Progenitor cell of endocrine pancreas (in vitro differentiated cells): ENCODE data around the gene C11orf98. TPM values are rescaled to one million over a fixed set of nuclear protein-coding genes. Genes with fewer than 3 reads are reported as not detected.

Experiments
- DNase-seq: peaks from one replicate; pipeline ENCODE4 v3.0.0; 2021; ENCODE audit warnings: low spot score; ENCODE audit not compliant: unreplicated experiment
- H3K27ac Mint-ChIP-seq: 2 replicates; pipeline ENCODE4 v1.8.0; 2021; ENCODE audit warnings: mild to moderate bottlenecking, moderate library complexity, mixed read lengths
- H3K27me3 Mint-ChIP-seq: 2 replicates; pipeline ENCODE4 v1.8.0; 2021; ENCODE audit warnings: mixed read lengths
- H3K36me3 Mint-ChIP-seq: 2 replicates; pipeline ENCODE4 v1.8.0; 2022; ENCODE audit warnings: mixed read lengths; ENCODE audit not compliant: insufficient read depth
- H3K4me1 Mint-ChIP-seq: 2 replicates; pipeline ENCODE4 v1.8.0; 2021; ENCODE audit warnings: low read depth, mixed read lengths
- H3K4me3 Mint-ChIP-seq: 2 replicates; pipeline ENCODE4 v1.8.0; 2021; ENCODE audit warnings: low read depth, mild to moderate bottlenecking, moderate library complexity, mixed read lengths
- H3K9me3 Mint-ChIP-seq: 2 replicates; pipeline ENCODE4 v1.8.0; 2021; ENCODE audit warnings: low read depth, mixed read lengths
- CTCF ChIP-seq: fragments of 200-600 bp; sonication (generic); IDR thresholded peaks from one replicate; pipeline ENCODE4 v1.5.0; 2021; ENCODE audit warnings: antibody characterized with exemption, mild to moderate bottlenecking; ENCODE audit not compliant: unreplicated experiment
- total RNA-seq: library from RNA; stranded (reverse); gene quantifications from 2 replicates; pipeline ENCODE4 v1.2.1, GENCODE V29; 2021

Gene C11orf98
- total RNA-seq, 1 donor from 2014 or later, result 71.7 TPM

DNA sequence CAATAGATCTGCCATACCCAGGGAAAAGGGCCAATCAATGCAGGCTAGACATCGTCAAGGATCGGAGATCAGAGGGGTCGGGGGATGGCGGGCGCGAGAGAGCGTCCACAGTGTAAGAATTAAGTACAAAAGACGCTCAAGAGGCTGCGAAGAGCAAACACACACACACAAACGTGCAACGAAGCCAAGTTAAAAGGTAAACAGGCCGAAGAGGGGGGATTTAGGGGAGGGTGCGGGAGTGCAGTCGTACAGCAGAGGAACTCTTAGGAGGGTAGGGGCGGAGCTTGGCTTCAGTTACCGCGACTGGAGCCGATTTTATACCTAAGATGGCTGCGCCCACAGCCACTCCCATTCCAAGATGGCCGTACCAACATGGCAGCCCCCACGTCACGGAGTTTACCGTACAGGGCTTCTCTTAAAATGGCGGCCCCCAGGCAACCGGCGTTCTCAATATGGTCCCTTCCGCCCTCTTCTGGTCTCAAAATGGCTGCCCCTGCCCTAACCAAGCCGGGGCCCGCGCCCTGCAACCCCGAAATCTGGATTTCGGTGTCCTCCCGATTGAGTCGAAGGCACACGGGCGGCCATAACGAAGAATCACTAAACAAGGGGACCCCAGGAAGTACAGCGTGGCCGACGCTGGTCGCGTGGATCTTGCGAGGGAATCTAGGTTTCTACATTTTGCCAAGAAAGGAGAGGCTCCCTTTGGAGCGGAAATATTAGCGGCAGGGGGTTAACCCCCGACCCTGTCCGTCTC is 44.4 kb upstream of the C11orf98 start:
- peak; percentile 83 for DNase-seq
- Mint-ChIP-seq H3K36me3 (peaks cover 16% of the 10 kb centered on the region), H3K4me3 (peak overlapping the region; percentile 95), H3K27ac (peak overlapping the region; percentile 99), H3K9me3 (no peaks in the 10 kb centered on the region), H3K4me1 (peaks cover 41% of the 10 kb centered on the region), H3K27me3 (no peaks in the 10 kb centered on the region)
- TF ChIP-seq CTCF, result peak; percentile 8

DNA sequence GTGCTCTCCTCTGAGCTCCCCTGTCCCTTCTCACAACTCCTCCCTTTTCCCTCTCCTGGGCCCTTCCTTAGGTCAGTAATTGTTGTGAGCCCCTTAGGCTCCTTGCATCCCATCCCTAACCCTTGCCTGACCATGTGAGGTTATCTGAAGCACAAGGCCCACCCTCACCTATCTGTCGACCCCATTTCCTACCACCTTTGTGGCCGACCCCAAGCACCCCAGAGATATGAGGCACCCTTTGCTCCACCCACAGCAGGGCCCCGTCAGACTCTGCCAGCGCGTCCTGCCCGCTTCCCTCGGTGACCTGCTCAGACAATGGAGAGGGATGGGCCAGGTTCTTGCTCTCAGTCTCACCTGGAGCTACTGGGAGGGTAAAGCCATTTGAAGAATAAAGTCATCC is 43.8 kb upstream of the C11orf98 start:
- Mint-ChIP-seq H3K9me3 (no peaks in the 10 kb centered on the region), H3K36me3 (peaks cover 13% of the 10 kb centered on the region), H3K4me1 (peaks cover 36% of the 10 kb centered on the region), H3K27me3 (no peaks in the 10 kb centered on the region), H3K4me3 (peak overlapping the region; percentile 95), H3K27ac (peak overlapping the region; percentile 99)
- DNase-seq, result no peak
- TF ChIP-seq CTCF, result no peak

GRCh38 chr11:62708392-62708791 is 43.4 kb upstream of the C11orf98 start:
- H3K4me1 Mint-ChIP-seq, result peaks cover 34% of the 10 kb centered on the region
- peak overlapping the region; percentile 99 for H3K27ac Mint-ChIP-seq
- DNase-seq, result no peak
- no peak for TF ChIP-seq CTCF
- no peaks in the 10 kb centered on the region for H3K9me3 Mint-ChIP-seq
- H3K27me3 Mint-ChIP-seq, result no peaks in the 10 kb centered on the region
- peak overlapping the region; percentile 95 for H3K4me3 Mint-ChIP-seq
- H3K36me3 Mint-ChIP-seq, result peaks cover 10% of the 10 kb centered on the region

DNA sequence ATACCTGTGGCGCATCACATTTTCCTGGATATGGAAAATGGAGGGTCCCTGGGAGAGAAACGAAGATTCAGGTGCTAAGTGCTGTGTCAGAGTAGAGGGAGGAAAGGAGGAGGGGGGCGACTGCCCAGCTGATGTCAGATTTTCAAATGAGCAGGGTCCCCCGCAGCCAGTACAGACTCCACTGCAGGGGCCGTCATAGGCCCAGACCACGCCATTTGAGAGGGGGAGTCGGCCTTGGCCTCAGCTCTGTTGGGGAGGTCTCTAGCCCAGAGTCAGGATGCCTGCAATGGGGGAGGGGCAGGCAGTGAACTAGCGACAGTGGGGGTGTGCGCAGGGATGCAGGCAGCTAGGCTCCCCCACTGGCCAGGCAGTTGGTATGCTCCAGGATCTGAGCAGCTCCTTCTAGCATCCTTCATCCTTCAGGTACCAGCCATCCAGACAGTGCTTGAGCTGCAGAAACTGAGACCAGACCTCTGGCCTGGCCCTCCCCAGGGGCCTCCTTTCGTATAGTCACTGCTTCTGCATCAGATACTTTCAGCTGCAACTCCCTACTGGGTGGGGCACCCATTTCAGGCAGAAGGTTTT is 42.4 kb upstream of the C11orf98 start, which contains the start of the genes BSCL2 and GNG3:
Gene BSCL2, minus strand, starts transcription at position 148 of the 585 bp plus-strand sequence. CDS start 229 bp downstream, outside the sequence.
Gene GNG3, plus strand, starts transcription at position 400 of the 585 bp plus-strand sequence. CDS start 620 bp downstream, outside the sequence.
- no peaks in the 10 kb centered on the region for H3K27me3 Mint-ChIP-seq
- DNase-seq, result no peak
- no peaks in the 10 kb centered on the region for H3K9me3 Mint-ChIP-seq
- H3K4me1 Mint-ChIP-seq, result peaks cover 28% of the 10 kb centered on the region
- peak within 1 kb of the TSS; percentile 99 for H3K27ac Mint-ChIP-seq
- peak within 1 kb of the TSS; percentile 95 for H3K4me3 Mint-ChIP-seq
- no peak for TF ChIP-seq CTCF
- H3K36me3 Mint-ChIP-seq, result peaks cover 12% of the 10 kb centered on the region

GRCh38 chr11:62706850-62707247 is 41.8 kb upstream of the C11orf98 start:
- DNase-seq, result no peak
- H3K9me3 Mint-ChIP-seq, result no peaks in the 10 kb centered on the region
- H3K27me3 Mint-ChIP-seq, result no peaks in the 10 kb centered on the region
- peak overlapping the region; percentile 81 for H3K27ac Mint-ChIP-seq
- H3K36me3 Mint-ChIP-seq, result peaks cover 11% of the 10 kb centered on the region
- peak overlapping the region; percentile 64 for H3K4me3 Mint-ChIP-seq
- peaks cover 28% of the 10 kb centered on the region for H3K4me1 Mint-ChIP-seq
- no peak for TF ChIP-seq CTCF
